AG04450 (cell line): ENCODE results near the gene GSK3A. TPM values are rescaled to one million over a fixed set of nuclear protein-coding genes. Genes with fewer than 3 reads are reported as not detected.
A peak's percentile ranks its signal among the peaks of the same experiment; 100 is the strongest.

Experiments used
- CTCF ChIA-PET: fragments of 300-600, 350-600 bp; formaldehyde crosslinking; extraction: SDS; loops from one replicate; lab custom pipeline; 2022; ENCODE audit warnings: antibody characterized with exemption, inconsistent platforms; lab: Charles Lee
- POLR2A ChIA-PET: fragments of 350-600 bp; formaldehyde crosslinking; extraction: SDS; loops from one replicate; lab custom pipeline; 2021; ENCODE audit warnings: antibody characterized with exemption, inconsistent platforms; lab: Yijun Ruan, JAX
- DNase-seq: peaks from one replicate; pipeline ENCODE4 v3.0.0-alpha.2; 2011; ENCODE audit warnings: low read depth, low spot score
- H3K27ac ChIP-seq: one replicate; pipeline ENCODE4 v1.5.1; 2012; ENCODE audit warnings: low read depth, low read length, control low read depth
- H3K27me3 ChIP-seq: one replicate; pipeline ENCODE4 v1.6.0; 2012; ENCODE audit warnings: low read length; ENCODE audit not compliant: control insufficient read depth, insufficient read depth
- H3K4me3 ChIP-seq: 2 replicates; pipeline ENCODE4 v1.5.1; 2011; ENCODE audit warnings: mild to moderate bottlenecking, low read depth, low read length, control low read depth
- H3K9me3 ChIP-seq: 2 replicates; pipeline ENCODE4 v1.5.1; 2012; ENCODE audit warnings: low read length; ENCODE audit not compliant: control insufficient read depth, insufficient read depth
- polyA plus RNA-seq: library from polyadenylated mRNA; depleted of rRNA; stranded (reverse); fragments of >200 nt; gene quantifications from 2 replicates; pipeline ENCODE4 v1.2.3, GENCODE V29; 2011
- TF ChIP-seq, protein P1 (sequence below): IDR thresholded peaks from 2 replicates; pipeline ENCODE4 v1.5.1; 2011; ENCODE audit warnings: low read depth, low read length, control low read depth, inconsistent platforms

GSK3A gene
- polyA plus RNA-seq, 1 experiment, result 20.1 TPM

DNA sequence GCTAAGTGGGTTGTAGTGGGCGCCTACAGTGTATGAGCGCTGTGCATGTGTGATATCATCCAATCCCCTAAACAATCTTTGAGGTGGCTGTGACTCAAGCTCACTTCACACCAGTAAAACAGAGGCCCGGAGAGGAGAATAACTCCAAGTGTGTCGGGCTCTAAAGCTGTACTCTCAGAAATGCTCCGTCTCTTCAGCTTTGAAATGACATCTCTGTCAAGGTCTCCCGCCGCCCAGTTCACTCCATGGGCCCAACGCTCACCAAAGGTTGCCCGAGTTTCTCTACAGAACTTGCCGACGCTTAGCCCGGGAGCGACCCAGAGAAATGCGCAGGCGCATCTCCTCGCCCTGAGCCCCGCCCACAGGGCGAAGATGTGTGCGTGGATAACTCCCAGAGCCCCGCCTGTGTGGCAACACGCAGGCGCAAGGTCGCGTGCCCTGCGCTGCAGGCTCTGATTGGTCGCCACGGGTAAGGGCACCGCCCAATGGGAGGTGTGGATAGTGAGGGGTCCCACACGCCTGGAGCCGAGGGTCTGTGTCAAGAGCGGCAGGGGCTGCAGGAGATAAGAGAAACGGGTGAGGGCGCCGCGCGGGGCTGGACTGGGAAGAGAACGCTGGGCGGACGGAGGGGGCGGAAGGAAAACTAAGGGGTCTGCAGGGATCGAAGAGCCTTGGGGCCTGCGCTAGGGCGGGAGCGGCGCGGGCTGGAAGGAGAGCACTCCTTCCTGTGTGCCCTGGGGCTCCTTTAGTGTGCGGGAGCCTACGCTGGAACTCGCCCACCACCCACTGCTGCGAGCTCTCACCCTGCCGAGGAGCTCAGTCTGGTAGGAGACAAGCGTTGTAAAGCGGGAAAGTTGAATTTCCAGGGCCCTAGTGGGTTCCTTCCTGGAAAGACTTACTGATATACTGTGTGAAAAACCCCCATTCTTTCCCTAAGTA, 22.3 kb downstream of the GSK3A start, which contains the start of gene ZNF526:
TSS of gene ZNF526 (plus strand) at position 501 of the 939 bp plus-strand sequence. CDS start 4,092 bp downstream, outside the sequence.
- TF ChIP-seq, protein P1, sequence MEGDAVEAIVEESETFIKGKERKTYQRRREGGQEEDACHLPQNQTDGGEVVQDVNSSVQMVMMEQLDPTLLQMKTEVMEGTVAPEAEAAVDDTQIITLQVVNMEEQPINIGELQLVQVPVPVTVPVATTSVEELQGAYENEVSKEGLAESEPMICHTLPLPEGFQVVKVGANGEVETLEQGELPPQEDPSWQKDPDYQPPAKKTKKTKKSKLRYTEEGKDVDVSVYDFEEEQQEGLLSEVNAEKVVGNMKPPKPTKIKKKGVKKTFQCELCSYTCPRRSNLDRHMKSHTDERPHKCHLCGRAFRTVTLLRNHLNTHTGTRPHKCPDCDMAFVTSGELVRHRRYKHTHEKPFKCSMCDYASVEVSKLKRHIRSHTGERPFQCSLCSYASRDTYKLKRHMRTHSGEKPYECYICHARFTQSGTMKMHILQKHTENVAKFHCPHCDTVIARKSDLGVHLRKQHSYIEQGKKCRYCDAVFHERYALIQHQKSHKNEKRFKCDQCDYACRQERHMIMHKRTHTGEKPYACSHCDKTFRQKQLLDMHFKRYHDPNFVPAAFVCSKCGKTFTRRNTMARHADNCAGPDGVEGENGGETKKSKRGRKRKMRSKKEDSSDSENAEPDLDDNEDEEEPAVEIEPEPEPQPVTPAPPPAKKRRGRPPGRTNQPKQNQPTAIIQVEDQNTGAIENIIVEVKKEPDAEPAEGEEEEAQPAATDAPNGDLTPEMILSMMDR, result no peak
- DNase-seq, result peak; percentile 94
- no peaks in the 10 kb centered on the region; the same call in 1 of the 2 replicates for H3K9me3 ChIP-seq
- ChIA-PET POLR2A (interaction anchor here (0.6 to 0.9 kb wide), 3 partner anchors 14 to 170 kb away, joined by 3 read pairs; partner anchors contain the start of gene CNFN), CTCF (interaction anchor here (1.0 to 1.3 kb wide), 3 partner anchors 26 to 112 kb away, joined by 3 to 5 read pairs (median 3); no protein-coding TSS in a partner anchor)
- H3K27ac ChIP-seq, result peak within 1 kb of the TSS; percentile 80
- H3K4me3 ChIP-seq, result peak within 1 kb of the TSS; percentile 96
- no peaks in the 10 kb centered on the region for H3K27me3 ChIP-seq

DNA sequence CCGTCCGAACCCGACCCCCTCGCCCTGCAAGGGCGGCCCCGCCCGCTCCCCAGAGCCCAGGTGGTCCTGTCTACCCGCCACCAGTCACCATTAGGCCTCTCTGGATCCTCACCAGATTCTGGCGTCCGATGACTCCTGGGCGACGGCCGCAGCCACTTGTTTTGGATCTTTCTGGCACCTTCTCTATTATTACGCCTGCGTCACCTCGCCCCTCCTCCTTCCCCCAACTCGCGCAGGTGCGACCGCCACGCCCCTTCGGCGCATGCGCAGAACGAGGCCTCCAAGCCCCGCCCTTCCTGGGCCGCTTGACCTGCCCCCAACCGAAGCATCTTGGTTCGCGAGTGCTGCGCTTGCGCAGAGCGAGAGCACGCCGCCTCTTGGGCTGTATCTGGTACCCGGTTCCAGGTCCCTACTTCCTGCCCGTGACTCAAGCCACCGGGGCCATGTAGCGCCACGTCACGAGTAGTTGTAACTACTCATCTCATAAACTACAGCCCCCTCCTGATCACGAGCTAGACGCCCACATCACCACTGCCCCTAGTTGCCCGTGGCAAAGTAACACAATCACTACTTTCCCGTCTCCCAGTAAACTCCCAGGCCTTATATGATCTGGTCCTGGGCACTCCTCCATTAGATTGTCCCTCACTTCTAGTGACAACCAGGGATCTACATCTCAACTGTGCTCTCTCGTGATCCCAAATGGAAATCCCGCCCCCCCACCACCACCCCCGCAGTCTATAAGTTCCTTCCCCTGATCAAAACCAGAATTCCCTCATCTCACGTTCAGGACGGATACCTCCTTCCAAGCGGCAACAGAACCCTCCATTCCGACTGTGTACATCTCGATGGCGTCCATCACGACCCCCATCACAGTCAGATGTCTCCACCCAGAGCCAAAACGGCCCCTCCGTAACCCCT, 24.6 kb downstream of the GSK3A start, which contains the start of gene DEDD2:
TSS of gene DEDD2 (minus strand) at position 158 of the 918 bp plus-strand sequence. CDS start 670 bp downstream, outside the sequence.
- Histone ChIP-seq H3K27me3 (no peaks in the 10 kb centered on the region), H3K4me3 (peak within 1 kb of the TSS; percentile 96), H3K27ac (peak within 1 kb of the TSS; percentile 95), H3K9me3 (no peaks in the 10 kb centered on the region; the same call in 1 of the 2 replicates)
- ChIA-PET CTCF (interaction anchor here (0.8 to 1.1 kb wide), 3 partner anchors 41 to 108 kb away, joined by 3 to 6 read pairs (median 4); no protein-coding TSS in a partner anchor), POLR2A (interaction anchor here (1.2 kb wide), 2 partner anchors 10 to 25 kb away, joined by 3 to 7 read pairs; partner anchors contain the start of gene GSK3A)
- DNase-seq, result peak; percentile 94
- TF ChIP-seq, protein P1, result no peak

DNA sequence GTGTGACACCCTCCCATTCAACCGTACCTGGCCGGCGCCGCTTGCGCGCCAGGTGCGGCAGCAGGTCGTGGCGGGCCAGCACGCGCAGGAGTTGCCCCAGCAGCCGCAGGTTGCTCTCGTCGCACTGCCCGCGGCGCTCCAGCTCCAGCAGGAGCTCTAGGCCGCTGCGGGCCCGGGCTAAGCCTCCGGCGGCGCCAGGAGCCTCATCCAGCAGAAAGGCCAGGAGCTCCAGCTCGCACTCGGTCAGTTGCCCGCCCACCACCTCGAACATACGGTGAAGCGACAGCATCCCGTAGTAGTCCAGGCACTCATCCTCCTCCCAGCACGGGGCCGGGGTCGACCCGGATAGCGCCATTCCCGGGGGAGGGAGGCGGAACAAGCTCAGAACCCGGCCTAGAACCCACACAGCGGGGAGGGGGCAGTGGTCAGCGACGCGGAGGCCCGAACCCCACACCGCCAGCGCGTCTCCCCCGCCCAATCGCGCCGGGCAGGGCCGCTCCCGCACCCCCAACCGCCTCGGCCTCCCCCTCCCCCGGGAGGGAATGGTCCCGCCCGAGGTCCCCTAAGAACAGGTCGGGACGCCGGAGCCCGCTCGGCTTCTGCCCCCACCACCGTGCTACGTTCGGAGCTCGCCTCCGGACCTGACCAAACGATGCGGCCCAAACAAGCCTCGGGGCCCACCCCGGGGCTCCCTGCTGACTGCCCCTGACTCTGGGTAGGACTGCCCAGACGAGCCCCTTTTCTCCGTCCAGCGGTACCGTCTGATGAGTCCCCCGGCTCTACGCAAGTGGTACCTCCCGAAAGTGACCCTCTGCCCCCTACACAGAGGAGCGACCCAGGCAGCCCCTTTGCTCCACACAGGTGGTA, 25.5 kb downstream of the GSK3A start:
- Histone ChIP-seq H3K4me3 (peak overlapping the region; percentile 96), H3K27me3 (no peaks in the 10 kb centered on the region), H3K9me3 (no peaks in the 10 kb centered on the region; the same call in 1 of the 2 replicates), H3K27ac (peak overlapping the region; percentile 61)
- ChIA-PET CTCF (interaction anchor here (0.6 to 1.1 kb wide), 4 partner anchors 41 to 107 kb away, joined by 3 to 6 read pairs (median 4); no protein-coding TSS in a partner anchor), POLR2A (interaction anchor here (0.5 to 1.2 kb wide), 5 partner anchors 9 to 230 kb away, joined by 3 to 7 read pairs (median 4); partner anchors contain the start of gene GSK3A)
- DNase-seq, result no peak
- TF ChIP-seq, protein P1, result no peak

DNA sequence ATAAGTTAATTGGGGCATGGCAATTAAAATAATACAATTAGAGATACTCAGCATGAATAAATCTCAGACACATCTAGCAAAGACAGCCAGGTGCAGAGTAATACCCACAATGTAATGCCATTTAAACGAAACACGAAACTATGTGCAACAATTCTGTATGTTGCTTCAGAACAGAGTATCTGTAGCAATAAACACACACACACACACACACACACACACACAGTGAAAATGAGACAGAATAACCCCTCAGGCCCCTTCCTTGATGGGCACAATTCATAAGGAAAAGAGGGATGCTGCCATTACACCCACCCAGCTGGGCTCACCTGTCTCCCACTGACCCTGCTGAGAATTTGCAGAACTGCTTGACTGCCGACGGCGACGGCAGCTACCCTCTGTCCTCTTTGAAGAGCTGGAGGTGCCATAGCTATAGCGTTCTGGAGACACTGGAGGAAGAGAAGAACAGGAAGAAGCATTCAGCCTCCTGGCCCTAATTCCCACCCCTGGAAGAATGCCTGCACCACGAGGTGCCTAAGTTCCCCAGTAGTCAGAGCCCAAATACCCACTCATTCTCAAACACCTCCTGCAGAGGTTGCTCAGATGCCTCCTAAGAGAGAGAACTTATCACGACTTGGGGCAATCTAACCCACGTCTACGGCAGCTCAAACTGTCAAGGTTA, 27.5 kb downstream of the GSK3A start:
- H3K4me3 ChIP-seq, result no peak overlapping the region
- TF ChIP-seq, protein P1, result no peak
- ChIA-PET CTCF (interaction anchor here (1.2 kb wide), 1 partner anchor 225 kb away, joined by 3 read pairs; no protein-coding TSS in a partner anchor), POLR2A (no interaction called here)
- H3K9me3 ChIP-seq, result no peaks in the 10 kb centered on the region; the same call in 1 of the 2 replicates
- no peaks in the 10 kb centered on the region for H3K27me3 ChIP-seq
- DNase-seq, result no peak
- H3K27ac ChIP-seq, result no peak overlapping the region
